CD4-positive, alpha-beta T cell (primary cell): Measurements from ENCODE around the gene ANKRD13A. TPM values are rescaled to one million over a fixed set of nuclear protein-coding genes. Genes with fewer than 3 reads are reported as not detected.

Experiments
- ATAC-seq: fragments of 200-7000 bp; cut with Tn5 transposase; one replicate; pipeline ENCODE4 v1.10.0; 2022; ENCODE audit warnings: mild to moderate bottlenecking; ENCODE audit not compliant: poor library complexity
- CTCF ChIA-PET: fragments of 350-600 bp; sonication (Branson Sonifier 250); formaldehyde crosslinking; loops from one replicate; lab custom pipeline; 2021; ENCODE audit warnings: antibody characterized with exemption, inconsistent platforms; lab: Charles Lee
- POLR2A ChIA-PET: fragments of 350-600 bp; sonication (Branson Sonifier 250); formaldehyde crosslinking; loops from one replicate; lab custom pipeline; 2021; ENCODE audit warnings: antibody characterized with exemption, inconsistent platforms; lab: Charles Lee
- DNase-seq, 14 experiments: peaks; one replicate each; pipeline ENCODE4 v3.0.0-alpha.2; 2013 to 2020; ENCODE audit warnings: mixed read lengths in 2 of 14
- H3K27ac ChIP-seq, 2 donors: one replicate each; pipeline versions ENCODE4 v1.5.1 to v1.7.0; 2013; ENCODE audit warnings: low read length in 2 of 2, low read depth in 1 of 2, mild to moderate bottlenecking in 1 of 2
- H3K27me3 ChIP-seq, 2 experiments: 1 replicate in 1 of 2; 2 replicates in 1 of 2; pipeline versions ENCODE4 v1.6.1 to v1.7.0; 2013; ENCODE audit warnings: low read length in 2 of 2, control low read depth in 1 of 2, mild to moderate bottlenecking in 1 of 2, moderate library complexity in 1 of 2; ENCODE audit not compliant: insufficient read depth in 2 of 2, control insufficient read depth in 1 of 2
- H3K36me3 ChIP-seq: one replicate; pipeline ENCODE4 v1.6.1; 2013; ENCODE audit warnings: low read length, control low read depth; ENCODE audit not compliant: insufficient read depth
- H3K4me1 ChIP-seq: one replicate; pipeline ENCODE4 v1.6.1; 2013; ENCODE audit warnings: low read length, control low read depth; ENCODE audit not compliant: insufficient read depth
- H3K4me3 ChIP-seq: one replicate; pipeline ENCODE4 v1.5.1; 2013; ENCODE audit warnings: mild to moderate bottlenecking, low read length, moderate library complexity
- H3K9me3 ChIP-seq, 2 experiments: 1 replicate in 1 of 2; 2 replicates in 1 of 2; pipeline versions ENCODE4 v1.6.1 to v1.7.0; 2013; ENCODE audit warnings: low read length in 2 of 2, mild to moderate bottlenecking in 2 of 2, control low read depth in 1 of 2, moderate library complexity in 1 of 2; ENCODE audit not compliant: control insufficient read depth in 1 of 2, insufficient read depth in 1 of 2
- H3K27ac Mint-ChIP-seq: one replicate; pipeline ENCODE4 v1.8.0; 2020; ENCODE audit warnings: mixed read lengths
- H3K27me3 Mint-ChIP-seq: one replicate; pipeline ENCODE4 v1.8.0; 2021; ENCODE audit warnings: mixed read lengths
- H3K36me3 Mint-ChIP-seq: one replicate; pipeline ENCODE4 v1.8.0; 2021; ENCODE audit warnings: low read depth, mixed read lengths
- H3K4me1 Mint-ChIP-seq: one replicate; pipeline ENCODE4 v1.8.0; 2021; ENCODE audit warnings: low read depth, mixed read lengths
- H3K4me3 Mint-ChIP-seq: one replicate; pipeline ENCODE4 v1.8.0; 2020; ENCODE audit warnings: mild to moderate bottlenecking, mixed read lengths
- H3K9me3 Mint-ChIP-seq: one replicate; pipeline ENCODE4 v1.8.0; 2020; ENCODE audit warnings: mixed read lengths
- intact Hi-C, 2 experiments: fragments of 100-400 bp; cut with DNase I in 1 of 2; cut with micrococcal nuclease in 1 of 2; formaldehyde crosslinking; loops; one replicate each; pipeline versions ENCODE4 v1.15.1 to v1.9.0; 2023 to 2025; cut with DNase I, micrococcal nuclease
- polyA plus RNA-seq, 2 donors: library from polyadenylated mRNA; unstranded; fragments of 120-200 nt; gene quantifications; one replicate each; pipeline ENCODE4 v1.2.1, GENCODE V29; 2013
- total RNA-seq, 174 experiments: library from RNA in 2 of 174; stranded (reverse) in 2 of 174; gene quantifications; one replicate each; pipeline ENCODE4 v1.2.3 and lab custom pipeline; 2021 to 2026
- TF ChIP-seq, protein P1 (sequence below): fragments of 200-600 bp; IDR thresholded peaks from one replicate; pipeline ENCODE4 v1.8.0; 2022; ENCODE audit warnings: antibody characterized with exemption, mild to moderate bottlenecking

ANKRD13A gene
- total RNA-seq (10 to 100 TPM; 51.6 to 52.3 TPM), total RNA-seq (lab: John Stamatoyannopoulos, UW) (31.0 to 206 (median 127) reads per million in 172 experiments)
- 74.7 TPM for polyA plus RNA-seq (2013, experiment 1 of 2)
- 79.8 TPM for polyA plus RNA-seq (2013, experiment 2 of 2)

DNA sequence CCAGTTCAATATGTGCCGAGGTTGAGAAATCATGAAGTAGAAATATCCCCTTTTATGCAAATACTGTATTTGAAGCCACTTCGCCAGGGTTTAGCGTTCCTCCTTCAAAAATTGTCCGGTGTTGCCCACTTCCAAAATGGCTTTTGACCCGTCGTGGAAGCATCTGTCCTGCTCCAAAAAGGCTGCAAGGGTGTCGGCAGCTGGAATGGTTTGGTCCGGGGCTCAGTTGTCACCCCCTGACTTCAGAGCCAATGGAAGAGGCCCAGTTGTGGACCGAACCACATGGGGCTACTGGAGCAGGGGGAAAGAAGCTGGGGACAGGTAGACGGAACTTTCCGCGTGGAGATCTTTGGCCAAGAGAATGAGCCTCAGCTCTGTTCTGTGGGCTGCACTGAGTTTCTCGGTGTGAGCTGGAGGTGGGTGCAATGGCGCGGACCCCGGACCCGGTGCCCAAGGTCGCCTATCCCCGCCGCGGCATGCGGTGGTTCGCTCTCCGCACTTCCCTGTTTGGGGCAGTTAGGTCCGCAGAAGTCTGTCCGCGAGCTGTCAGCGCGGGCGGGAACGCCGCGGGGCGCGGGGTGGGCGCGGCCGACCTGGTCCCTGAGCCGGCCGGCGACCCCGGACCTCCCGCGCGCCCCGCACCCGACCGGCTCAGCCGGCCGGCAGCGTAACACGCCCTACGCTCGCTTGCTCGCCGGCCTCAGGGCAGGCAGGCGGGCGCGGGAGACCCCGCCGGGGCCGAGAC is at the start of gene ANKRD13A:
TSS of gene ANKRD13A (plus strand) at position 527 of the 745 bp plus-strand sequence. CDS start 259 bp downstream, outside the sequence.
- Histone ChIP-seq H3K36me3 (peaks cover 8% of the 10 kb centered on the region), H3K4me3 (peak within 1 kb of the TSS; percentile 94), H3K27me3 (no peaks in the 10 kb centered on the region), H3K27ac (peak within 1 kb of the TSS; percentile 55 to 89), H3K9me3 (no peaks in the 10 kb centered on the region), H3K4me1 (peaks cover 65% of the 10 kb centered on the region)
- TF ChIP-seq, protein P1, sequence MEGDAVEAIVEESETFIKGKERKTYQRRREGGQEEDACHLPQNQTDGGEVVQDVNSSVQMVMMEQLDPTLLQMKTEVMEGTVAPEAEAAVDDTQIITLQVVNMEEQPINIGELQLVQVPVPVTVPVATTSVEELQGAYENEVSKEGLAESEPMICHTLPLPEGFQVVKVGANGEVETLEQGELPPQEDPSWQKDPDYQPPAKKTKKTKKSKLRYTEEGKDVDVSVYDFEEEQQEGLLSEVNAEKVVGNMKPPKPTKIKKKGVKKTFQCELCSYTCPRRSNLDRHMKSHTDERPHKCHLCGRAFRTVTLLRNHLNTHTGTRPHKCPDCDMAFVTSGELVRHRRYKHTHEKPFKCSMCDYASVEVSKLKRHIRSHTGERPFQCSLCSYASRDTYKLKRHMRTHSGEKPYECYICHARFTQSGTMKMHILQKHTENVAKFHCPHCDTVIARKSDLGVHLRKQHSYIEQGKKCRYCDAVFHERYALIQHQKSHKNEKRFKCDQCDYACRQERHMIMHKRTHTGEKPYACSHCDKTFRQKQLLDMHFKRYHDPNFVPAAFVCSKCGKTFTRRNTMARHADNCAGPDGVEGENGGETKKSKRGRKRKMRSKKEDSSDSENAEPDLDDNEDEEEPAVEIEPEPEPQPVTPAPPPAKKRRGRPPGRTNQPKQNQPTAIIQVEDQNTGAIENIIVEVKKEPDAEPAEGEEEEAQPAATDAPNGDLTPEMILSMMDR: no peak
- ChIA-PET CTCF (interaction anchor here (0.6 to 1.3 kb wide), 3 partner anchors 25 to 470 kb away, joined by 3 read pairs; partner anchors contain the start of genes ARPC3 and FAM216A), POLR2A (interaction anchor here (0.6 to 2.2 kb wide), 13 partner anchors 12 to 1437 kb away, joined by 3 to 13 read pairs (median 4); partner anchors contain the start of genes ATP2A2, FAM216A, IFT81 and ISCU)
- Mint-ChIP-seq H3K36me3 (peaks cover 27% of the 10 kb centered on the region), H3K4me3 (peak within 1 kb of the TSS; percentile 100), H3K27me3 (no peaks in the 10 kb centered on the region), H3K4me1 (peaks cover 79% of the 10 kb centered on the region), H3K27ac (peak within 1 kb of the TSS; percentile 94), H3K9me3 (no peaks in the 10 kb centered on the region)
- peak; percentile 64 for ATAC-seq
- peak; percentile 78 to 97 (median 84) for DNase-seq
- intact Hi-C loops: loop anchor here in 1 of 2 experiments (2.0 to 10.0 kb wide), 8 partner anchors 50 to 743 kb away; partner anchors contain the start of genes ANAPC7, C12orf76, FAM222A and GLTP

DNA sequence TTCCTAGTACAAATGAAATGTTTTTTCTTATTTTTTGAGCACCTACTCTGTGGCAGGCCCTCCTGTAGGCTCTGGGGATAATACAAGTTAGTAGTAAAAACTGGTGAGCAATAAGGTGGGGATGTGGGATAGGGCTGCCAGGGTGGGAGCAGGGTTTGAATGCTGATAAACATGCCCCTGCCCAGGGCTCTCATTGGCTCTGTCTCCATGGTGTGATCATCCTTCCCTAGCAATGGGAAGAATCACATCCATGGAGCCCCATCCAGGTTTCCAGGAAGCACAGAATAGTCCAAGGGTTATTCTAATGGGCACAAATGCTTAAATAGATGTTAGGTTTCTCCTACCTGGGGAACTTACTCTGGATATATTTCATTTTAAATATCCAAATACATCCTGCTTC is 48.6 kb upstream of the ANKRD13A start:
- ChIA-PET CTCF (no interaction called here), POLR2A (no interaction called here)
- ATAC-seq (no peak), DNase-seq (no peak)
- Mint-ChIP-seq H3K27ac (peak overlapping the region; percentile 68), H3K4me3 (no peak overlapping the region), H3K36me3 (peaks cover 90% of the 10 kb centered on the region), H3K9me3 (no peaks in the 10 kb centered on the region), H3K4me1 (peaks cover 32% of the 10 kb centered on the region), H3K27me3 (no peaks in the 10 kb centered on the region)
- H3K4me1 ChIP-seq: peaks cover 20% of the 10 kb centered on the region
- no peak overlapping the region for H3K4me3 ChIP-seq
- H3K9me3 ChIP-seq: no peaks in the 10 kb centered on the region
- TF ChIP-seq, protein P1: no peak
- intact Hi-C loops: no loop called here
- H3K27me3 ChIP-seq: no peaks in the 10 kb centered on the region
- no peak overlapping the region for H3K27ac ChIP-seq
- H3K36me3 ChIP-seq: peaks cover 74% of the 10 kb centered on the region

DNA sequence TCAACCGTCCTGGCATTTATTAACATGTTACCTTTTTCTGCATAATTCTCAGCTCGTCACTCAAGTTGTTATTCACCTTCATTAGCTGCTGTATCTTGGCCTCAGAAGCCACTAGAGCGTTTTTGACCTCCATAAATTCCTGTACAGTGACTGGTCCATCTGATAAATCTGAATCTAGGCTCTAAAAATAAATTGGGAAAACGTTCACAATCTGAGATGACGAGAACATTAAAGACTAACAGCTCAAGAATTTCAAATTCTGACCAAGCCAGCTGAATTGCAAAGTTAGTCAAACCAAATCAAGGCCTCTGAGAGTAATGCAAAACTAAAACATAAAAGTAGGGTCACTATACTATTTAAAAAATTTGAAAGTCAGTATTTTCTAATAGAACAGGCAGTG is 48.1 kb upstream of the ANKRD13A start:
- no peaks in the 10 kb centered on the region for H3K9me3 Mint-ChIP-seq
- peaks cover 94% of the 10 kb centered on the region for H3K36me3 Mint-ChIP-seq
- Histone ChIP-seq H3K27me3 (no peaks in the 10 kb centered on the region), H3K4me3 (no peak overlapping the region), H3K27ac (no peak overlapping the region), H3K4me1 (peaks cover 20% of the 10 kb centered on the region), H3K36me3 (peaks cover 78% of the 10 kb centered on the region), H3K9me3 (no peaks in the 10 kb centered on the region)
- ChIA-PET POLR2A (interaction anchor here (0.6 kb wide), 1 partner anchor 60 kb away, joined by 6 read pairs; no protein-coding TSS in a partner anchor), CTCF (no interaction called here)
- no peaks in the 10 kb centered on the region for H3K27me3 Mint-ChIP-seq
- ATAC-seq (no peak), DNase-seq (no peak)
- no peak overlapping the region for H3K4me3 Mint-ChIP-seq
- H3K27ac Mint-ChIP-seq: peak overlapping the region; percentile 68
- H3K4me1 Mint-ChIP-seq: peaks cover 31% of the 10 kb centered on the region
- TF ChIP-seq, protein P1: no peak
- intact Hi-C loops: no loop called here
